22Rv1 (cell line): Measurements from ENCODE around the gene SLC6A6.

ENCODE experiments used
- CTCF ChIP-seq: fragments of 450-650 bp; IDR thresholded peaks from 2 replicates; pipeline ENCODE4 v1.5.1; 2017; ENCODE audit warnings: mild to moderate bottlenecking
- ZFX ChIP-seq: fragments of 450-650 bp; IDR thresholded peaks from 2 replicates; pipeline ENCODE4 v1.6.1; 2017; ENCODE audit warnings: antibody characterized with exemption, borderline replicate concordance

GRCh38 chr3:14425581-14426304, 23.3 kb downstream of the SLC6A6 start:
- no peak for TF ChIP-seq CTCF
- TF ChIP-seq ZFX, result no peak
